ENCODE results near the gene SP100.

The SP100 gene

GRCh38 chr2:230502593-230502992 lies 86.6 kb downstream of the SP100 start:
- ATAC-seq (replicated peaks) (no peak), DNase-seq (no peak)
- H3K9me3 Mint-ChIP-seq, result peaks cover 3 to 5% of the 10 kb centered on the region in 2 donors
- H3K27ac Mint-ChIP-seq, result no peak overlapping the region
- peaks cover 32 to 58% of the 10 kb centered on the region in 2 donors for H3K4me1 Mint-ChIP-seq
- H3K27me3 Mint-ChIP-seq, result no peaks in the 10 kb centered on the region
- no peak overlapping the region for H3K4me3 Mint-ChIP-seq
- peaks cover 50 to 76% of the 10 kb centered on the region in 2 donors for H3K36me3 Mint-ChIP-seq

GRCh38 chr2:230503798-230504197 lies 87.8 kb downstream of the SP100 start:
- H3K27ac Mint-ChIP-seq, result peak overlapping the region; percentile 43
- DNase-seq, result no peak
- ATAC-seq (replicated peaks), result no peak

DNA sequence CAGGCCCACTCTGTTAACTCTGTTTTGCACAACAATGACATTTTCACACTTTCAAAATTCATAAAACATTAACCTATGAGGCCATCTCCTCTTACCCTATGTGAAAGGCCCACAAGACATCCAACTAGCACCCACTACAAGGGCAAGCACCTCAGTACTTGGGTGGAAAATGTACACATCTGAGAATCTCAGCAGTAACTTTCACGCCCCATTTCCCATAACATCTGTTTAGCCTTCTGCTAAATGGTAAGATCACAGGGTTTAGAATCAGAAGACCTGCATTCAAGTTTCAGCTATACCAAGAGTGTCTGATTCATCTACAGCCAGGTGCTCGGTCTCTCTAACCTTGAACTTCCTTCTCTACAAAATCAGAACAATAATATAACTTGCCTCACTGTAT lies 89.2 kb downstream of the SP100 start:
- no peak for DNase-seq
- H3K27me3 Mint-ChIP-seq, result no peaks in the 10 kb centered on the region
- no peak overlapping the region for H3K27ac Mint-ChIP-seq
- H3K4me1 Mint-ChIP-seq, result peaks cover 23 to 43% of the 10 kb centered on the region in 2 donors
- H3K4me3 Mint-ChIP-seq, result no peak overlapping the region
- peak; percentile 83 to 88 for ATAC-seq (replicated peaks)
- H3K9me3 Mint-ChIP-seq, result peaks cover 3 to 5% of the 10 kb centered on the region in 2 donors
- H3K36me3 Mint-ChIP-seq, result peaks cover 36 to 75% of the 10 kb centered on the region in 2 donors

More at GRCh38 chr2:230503798-230504197, 87.8 kb downstream of the SP100 start:
- H3K9me3 Mint-ChIP-seq, result peaks cover 3 to 5% of the 10 kb centered on the region in 2 donors
- H3K36me3 Mint-ChIP-seq, result peaks cover 46 to 77% of the 10 kb centered on the region in 2 donors
- H3K4me1 Mint-ChIP-seq, result peaks cover 29 to 54% of the 10 kb centered on the region in 2 donors
- H3K4me3 Mint-ChIP-seq, result no peak overlapping the region
- H3K27me3 Mint-ChIP-seq, result no peaks in the 10 kb centered on the region

GRCh38 chr2:230512955-230513748 lies 97.2 kb downstream of the SP100 start:
- H3K9me3 Mint-ChIP-seq, result no peaks in the 10 kb centered on the region
- no peak overlapping the region for H3K27ac Mint-ChIP-seq
- peaks cover 32 to 50% of the 10 kb centered on the region in 2 donors for H3K36me3 Mint-ChIP-seq
- DNase-seq, result no peak
- ATAC-seq (replicated peaks), result no peak
- no peak overlapping the region for H3K4me3 Mint-ChIP-seq
- no peaks in the 10 kb centered on the region for H3K27me3 Mint-ChIP-seq
- H3K4me1 Mint-ChIP-seq, result peaks cover 4 to 10% of the 10 kb centered on the region in 2 donors

DNA sequence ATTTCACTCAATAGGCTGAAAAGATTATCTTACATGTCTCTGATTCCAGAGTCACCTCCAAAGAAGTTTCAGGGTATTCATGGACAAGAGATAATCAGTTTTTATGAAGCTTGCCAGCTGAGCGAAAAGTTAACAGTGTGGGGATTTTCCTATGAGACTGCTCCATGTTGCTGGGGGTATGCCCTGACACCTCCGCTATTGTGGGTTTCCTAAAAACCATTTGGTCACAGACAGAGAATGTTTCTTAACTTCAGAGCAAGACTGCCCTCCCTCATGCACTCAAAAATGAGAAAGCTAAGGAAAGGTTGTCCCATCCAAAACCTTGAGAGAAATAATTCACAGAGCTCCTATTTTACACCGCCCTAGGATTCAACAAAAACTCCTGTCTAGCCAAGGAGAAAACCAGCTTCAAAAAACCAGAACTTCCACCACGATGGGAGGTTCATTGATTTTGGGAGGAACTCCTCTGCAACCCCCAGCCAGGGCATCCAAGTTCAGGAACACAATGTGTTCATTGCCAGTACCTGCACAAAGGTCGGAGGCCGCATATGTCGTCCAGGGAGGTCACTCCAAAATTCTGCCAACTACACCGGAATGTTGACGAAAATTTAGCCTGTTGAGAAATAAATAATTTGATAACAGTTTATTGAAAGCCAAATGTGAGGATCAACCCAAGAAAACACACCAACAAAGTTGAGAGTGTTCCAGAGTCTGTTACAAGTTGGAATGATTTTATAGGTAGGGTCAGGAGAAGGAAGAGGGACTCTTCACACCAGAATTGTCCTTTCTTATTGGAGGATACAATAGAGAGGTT lies 104.3 kb downstream of the SP100 start:
- DNase-seq, result no peak
- H3K4me3 Mint-ChIP-seq, result no peak overlapping the region
- H3K27me3 Mint-ChIP-seq, result no peaks in the 10 kb centered on the region
- peaks cover 4 to 6% of the 10 kb centered on the region in 2 donors for H3K4me1 Mint-ChIP-seq
- ATAC-seq (replicated peaks), result no peak
- peaks cover 42 to 45% of the 10 kb centered on the region in 2 donors for H3K36me3 Mint-ChIP-seq
- peak overlapping the region; percentile 31 for H3K27ac Mint-ChIP-seq
- H3K9me3 Mint-ChIP-seq, result peaks cover 11 to 13% of the 10 kb centered on the region in 2 donors

DNA sequence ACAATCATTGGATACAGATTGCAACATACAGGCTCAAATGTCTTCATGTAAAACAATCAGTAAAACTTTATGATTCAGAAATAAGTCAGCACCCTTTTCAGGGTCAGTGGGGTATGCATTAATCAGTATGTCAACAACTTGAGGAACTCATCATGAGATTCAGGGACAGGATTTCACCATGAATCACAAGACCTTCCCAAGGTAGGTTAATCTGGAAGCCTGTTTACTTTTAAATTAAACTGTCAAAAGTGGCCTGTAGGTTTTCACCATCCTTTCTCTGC lies 104.8 kb downstream of the SP100 start:
- Mint-ChIP-seq H3K4me3 (no peak overlapping the region), H3K36me3 (peaks cover 41 to 49% of the 10 kb centered on the region in 2 donors), H3K27me3 (no peaks in the 10 kb centered on the region), H3K9me3 (peaks cover 11 to 13% of the 10 kb centered on the region in 2 donors), H3K4me1 (peaks cover 6 to 9% of the 10 kb centered on the region in 2 donors), H3K27ac (no peak overlapping the region)
- DNase-seq (no peak), ATAC-seq (replicated peaks) (no peak)

- Mint-ChIP-seq H3K27ac (no peak overlapping the region), H3K4me3 (no peak overlapping the region), H3K27me3 (no peaks in the 10 kb centered on the region), H3K36me3 (peaks cover 41 to 51% of the 10 kb centered on the region in 2 donors), H3K4me1 (peaks cover 9 to 12% of the 10 kb centered on the region in 2 donors), H3K9me3 (peaks cover 12 to 16% of the 10 kb centered on the region in 2 donors)
- DNase-seq (no peak), ATAC-seq (replicated peaks) (no peak)
These were observed 105.4 kb downstream of the SP100 start for GRCh38 chr2:230521386-230521785.

DNA sequence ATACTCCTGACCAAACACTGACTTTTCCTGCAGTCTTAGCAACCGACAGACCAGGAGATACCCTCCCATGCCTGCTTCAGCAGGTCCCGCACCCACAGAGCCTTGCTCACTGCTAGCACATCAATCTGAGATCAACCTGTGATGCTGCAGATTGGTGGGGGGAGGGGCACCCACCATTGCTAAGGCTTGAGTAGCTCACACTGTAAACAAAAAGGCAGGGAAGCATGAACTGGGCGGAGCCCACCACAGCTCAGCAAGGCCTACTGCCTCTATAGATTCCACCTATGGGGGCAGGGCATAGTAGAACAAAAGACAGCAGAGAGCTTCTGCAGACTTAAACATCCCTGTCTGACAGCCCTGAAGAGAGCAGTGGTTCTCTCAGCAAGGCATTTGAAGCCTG lies 109.7 kb downstream of the SP100 start:
- DNase-seq (no peak), ATAC-seq (replicated peaks) (no peak)
- Mint-ChIP-seq H3K4me3 (no peak overlapping the region), H3K4me1 (peaks cover 8 to 19% of the 10 kb centered on the region in 2 donors), H3K27me3 (no peaks in the 10 kb centered on the region), H3K27ac (peak overlapping the region; percentile 56), H3K9me3 (peaks cover 31 to 33% of the 10 kb centered on the region in 2 donors), H3K36me3 (peaks cover 43 to 52% of the 10 kb centered on the region in 2 donors)

- DNase-seq, result peak; percentile 54
- H3K27ac Mint-ChIP-seq, result peak overlapping the region; percentile 73
These were observed 121.6 kb downstream of the SP100 start for GRCh38 chr2:230537531-230537976.

GRCh38 chr2:230540332-230540731 lies 124.3 kb downstream of the SP100 start:
- Mint-ChIP-seq H3K36me3 (peaks cover 44 to 57% of the 10 kb centered on the region in 2 donors), H3K27ac (peak overlapping the region; percentile 69), H3K4me3 (no peak overlapping the region), H3K4me1 (peaks cover 48 to 96% of the 10 kb centered on the region in 2 donors), H3K9me3 (peaks cover 0 to 6% of the 10 kb centered on the region in 2 donors), H3K27me3 (no peaks in the 10 kb centered on the region)
- ATAC-seq (replicated peaks) (no peak), DNase-seq (no peak)

More at GRCh38 chr2:230537531-230537976, 121.6 kb downstream of the SP100 start:
- H3K36me3 Mint-ChIP-seq, result peaks cover 20 to 31% of the 10 kb centered on the region in 2 donors
- H3K4me3 Mint-ChIP-seq, result peak overlapping the region; percentile 35 to 71
- ATAC-seq (replicated peaks), result peak; percentile 87 to 88
- no peaks in the 10 kb centered on the region for H3K27me3 Mint-ChIP-seq
- H3K9me3 Mint-ChIP-seq, result no peaks in the 10 kb centered on the region
- H3K4me1 Mint-ChIP-seq, result peaks cover 42 to 69% of the 10 kb centered on the region in 2 donors

DNA sequence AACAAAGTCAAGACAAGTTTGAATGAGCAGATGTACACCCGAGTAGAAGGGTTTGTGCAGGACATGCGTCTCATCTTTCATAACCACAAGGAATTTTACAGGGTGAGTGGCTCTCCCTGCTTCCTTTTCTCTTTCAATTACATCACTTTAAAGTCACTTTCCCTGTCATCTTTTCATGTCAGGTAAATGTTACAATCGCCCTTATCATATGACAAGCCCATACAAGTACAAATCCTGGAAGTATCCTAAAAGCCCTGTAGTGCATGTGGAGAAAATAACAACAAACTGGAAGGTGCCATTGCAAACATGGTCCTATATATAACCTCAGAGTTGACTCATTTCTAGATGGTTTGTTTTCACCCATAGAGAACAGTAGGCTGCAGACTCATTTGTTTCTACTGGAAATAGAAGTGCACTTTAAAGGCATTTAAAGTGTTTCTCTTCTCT lies 126.0 kb downstream of the SP100 start:
- H3K27me3 Mint-ChIP-seq, result no peaks in the 10 kb centered on the region
- H3K4me1 Mint-ChIP-seq, result peaks cover 37 to 82% of the 10 kb centered on the region in 2 donors
- peaks cover 44 to 51% of the 10 kb centered on the region in 2 donors for H3K36me3 Mint-ChIP-seq
- peak overlapping the region; percentile 73 for H3K27ac Mint-ChIP-seq
- peak; percentile 85 to 87 for ATAC-seq (replicated peaks)
- H3K9me3 Mint-ChIP-seq, result peaks cover 0 to 6% of the 10 kb centered on the region in 2 donors
- no peak for DNase-seq
- H3K4me3 Mint-ChIP-seq, result peak overlapping the region; percentile 54 to 68

- no peak for DNase-seq
- Mint-ChIP-seq H3K4me3 (peak overlapping the region; percentile 2 to 3), H3K27me3 (no peaks in the 10 kb centered on the region), H3K9me3 (peaks cover 0 to 6% of the 10 kb centered on the region in 2 donors), H3K27ac (peak overlapping the region; percentile 42), H3K4me1 (peaks cover 29 to 74% of the 10 kb centered on the region in 2 donors), H3K36me3 (peaks cover 44 to 51% of the 10 kb centered on the region in 2 donors)
- ATAC-seq (replicated peaks), result no peak
These were observed 126.8 kb downstream of the SP100 start for GRCh38 chr2:230542751-230543150.

DNA sequence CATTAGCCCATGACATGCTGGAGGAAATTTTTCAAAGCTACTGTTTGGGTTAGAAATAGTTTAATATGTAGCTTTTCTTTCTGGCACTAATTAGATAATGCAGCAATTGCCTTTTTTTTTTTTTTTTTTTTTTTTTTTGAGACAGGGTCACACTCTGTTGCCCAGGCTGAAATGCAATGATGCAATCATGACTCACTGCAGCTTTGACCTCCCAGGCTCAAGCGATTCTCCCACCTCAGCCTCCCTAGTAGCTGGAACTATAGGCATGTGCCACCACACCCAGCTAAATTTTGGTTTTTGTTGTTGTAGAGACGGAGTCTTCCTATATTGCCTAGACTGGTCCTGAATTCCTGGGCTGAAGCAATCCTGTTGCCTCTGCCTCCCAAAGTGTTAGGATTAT lies 136.2 kb downstream of the SP100 start:
- peaks cover 6 to 7% of the 10 kb centered on the region in 2 donors for H3K36me3 Mint-ChIP-seq
- peaks cover 0 to 9% of the 10 kb centered on the region in 2 donors for H3K9me3 Mint-ChIP-seq
- no peak for DNase-seq
- H3K27ac Mint-ChIP-seq, result no peak overlapping the region
- ATAC-seq (replicated peaks), result peak in 1 of 2 donors; percentile 39
- H3K4me3 Mint-ChIP-seq, result no peak overlapping the region
- H3K27me3 Mint-ChIP-seq, result no peaks in the 10 kb centered on the region
- H3K4me1 Mint-ChIP-seq, result peaks cover 10 to 19% of the 10 kb centered on the region in 2 donors

DNA sequence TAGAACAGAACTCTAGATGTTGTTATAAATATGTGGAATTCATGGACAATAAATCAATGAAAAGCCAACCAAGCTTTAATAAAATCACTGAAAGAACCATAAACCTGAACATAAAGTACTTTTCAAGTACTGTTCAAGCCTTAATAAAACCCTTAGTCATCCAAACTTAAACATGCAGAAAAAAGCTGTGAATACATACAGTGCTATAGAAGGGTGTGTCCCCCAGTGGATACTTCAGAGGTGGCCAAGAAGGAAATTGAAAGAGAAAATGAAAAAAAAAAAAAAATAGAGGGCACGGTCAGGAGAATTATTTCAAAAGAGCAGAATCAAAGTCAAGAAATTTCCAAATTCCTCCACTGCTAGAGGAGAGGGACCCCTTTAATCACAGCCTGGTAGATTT lies 141.1 kb downstream of the SP100 start:
- Mint-ChIP-seq H3K4me3 (no peak overlapping the region), H3K27me3 (no peaks in the 10 kb centered on the region), H3K4me1 (peaks cover 9 to 13% of the 10 kb centered on the region in 2 donors), H3K27ac (no peak overlapping the region), H3K9me3 (peaks cover 0 to 11% of the 10 kb centered on the region in 2 donors), H3K36me3 (peaks cover 4 to 7% of the 10 kb centered on the region in 2 donors)
- DNase-seq (no peak), ATAC-seq (replicated peaks) (no peak)

Measured in stimulated activated naive B cell treated with anti-CD40 and anti-IgM and Interleukin-4, amounts not matched to agents 10 μg/mL and 1 μg/mL and 100 μg/mL, for 72 hours (primary cell).